TTC549 (cell line): ENCODE data around the gene GLB1L3.

Experiments
- FAIRE-seq: peaks from 2 replicates; lab custom pipeline; 2012; peaks lifted over from hg19 to GRCh38; lab: Jason Lieb, UNC

Gene GLB1L3

DNA sequence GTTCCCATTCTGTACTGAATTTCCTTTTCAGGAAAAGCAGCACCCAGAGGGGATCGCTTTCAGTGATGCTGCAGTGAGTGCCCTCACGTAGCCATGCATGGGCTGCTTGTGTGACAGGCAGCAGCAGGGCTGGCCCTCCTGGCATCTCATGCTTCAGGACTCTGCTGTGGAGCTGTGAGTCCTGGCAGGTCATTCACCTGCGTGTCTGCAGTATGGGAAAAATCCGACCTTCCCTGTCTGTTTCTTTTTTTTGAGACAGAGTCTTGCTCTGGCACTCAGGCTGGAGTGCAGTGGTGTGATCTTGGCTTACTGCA is 69.0 kb downstream of the GLB1L3 start:
- no peak for FAIRE-seq

DNA sequence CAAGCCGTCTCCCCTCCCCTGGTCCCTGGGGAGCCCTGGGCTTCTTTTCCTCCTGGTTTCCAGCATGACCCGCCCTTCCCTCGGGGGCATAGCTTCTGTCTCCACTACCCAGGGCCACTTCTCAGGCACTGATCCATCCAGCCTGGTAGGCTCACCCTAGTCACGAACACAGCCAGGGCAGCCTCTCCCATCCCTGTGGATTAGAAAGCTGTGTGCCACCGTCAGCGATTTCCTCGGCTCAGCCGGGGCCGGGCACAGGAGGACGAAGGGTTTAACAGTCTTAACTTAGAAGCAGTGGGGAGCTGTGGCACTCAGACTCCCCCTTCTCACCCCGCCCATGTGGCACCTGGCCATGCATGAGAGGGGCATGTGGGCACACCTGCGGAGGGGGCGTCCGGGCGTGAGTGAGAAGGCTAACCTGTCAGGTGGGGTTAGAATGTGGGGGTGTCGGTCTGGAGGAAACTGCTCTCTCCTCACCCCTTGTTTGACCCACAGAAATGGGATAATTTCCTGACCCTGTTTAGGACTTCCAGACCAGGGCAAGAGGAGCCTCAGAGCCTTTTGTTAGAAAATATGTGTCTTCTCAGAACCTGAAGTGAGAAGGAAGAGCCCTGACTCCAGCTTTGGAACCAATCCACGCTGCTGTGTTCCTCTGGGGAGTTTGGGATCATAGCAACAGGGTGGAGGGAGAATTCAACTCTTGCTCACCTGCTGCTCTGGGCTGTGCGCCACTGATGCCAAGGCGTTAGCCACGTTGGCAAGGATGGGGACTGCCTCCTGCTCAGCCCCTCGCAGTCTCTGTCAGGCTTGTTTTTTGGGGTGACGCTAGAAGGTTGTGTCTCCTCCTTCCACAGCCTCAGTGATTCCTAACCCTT is 70.2 kb downstream of the GLB1L3 start:
- no peak for FAIRE-seq

DNA sequence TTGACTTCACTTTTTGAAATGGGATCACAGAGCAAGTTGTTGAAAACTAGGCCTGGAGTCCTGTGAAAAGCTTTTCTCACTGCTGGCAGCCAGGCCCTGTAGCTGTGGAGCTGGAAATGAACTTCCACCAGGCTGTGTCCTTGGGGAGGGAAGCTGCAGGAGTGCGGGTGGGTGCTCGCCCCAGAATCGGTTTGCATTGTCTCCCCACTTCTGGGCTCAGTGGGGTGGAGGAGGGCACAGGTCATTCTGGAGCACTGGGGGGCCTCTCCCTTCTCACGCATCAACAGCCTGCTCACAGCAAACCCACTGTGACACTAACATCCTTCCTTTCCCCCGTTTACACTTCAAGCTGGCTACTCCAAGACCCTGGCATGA is 70.8 kb downstream of the GLB1L3 start:
- FAIRE-seq = no peak

DNA sequence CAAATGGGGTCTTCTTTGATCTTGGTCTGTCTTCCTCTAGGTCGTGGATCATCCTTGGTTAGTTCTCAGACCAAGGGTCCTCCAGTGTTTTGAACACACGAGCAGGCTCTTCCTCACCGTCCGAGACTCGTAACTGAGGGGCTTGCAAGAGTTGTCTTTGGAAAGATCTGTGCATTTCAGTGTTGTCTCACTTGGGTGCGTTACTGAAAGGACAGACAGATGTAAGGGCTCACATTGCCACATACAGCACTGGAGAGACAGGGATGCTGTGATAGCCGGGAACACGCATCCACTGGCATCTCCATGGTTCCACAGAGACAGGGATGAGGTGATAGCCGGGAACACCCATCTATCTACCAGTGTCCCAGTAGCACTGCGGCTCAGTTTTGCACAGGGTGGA is 71.3 kb downstream of the GLB1L3 start:
- FAIRE-seq = no peak

DNA sequence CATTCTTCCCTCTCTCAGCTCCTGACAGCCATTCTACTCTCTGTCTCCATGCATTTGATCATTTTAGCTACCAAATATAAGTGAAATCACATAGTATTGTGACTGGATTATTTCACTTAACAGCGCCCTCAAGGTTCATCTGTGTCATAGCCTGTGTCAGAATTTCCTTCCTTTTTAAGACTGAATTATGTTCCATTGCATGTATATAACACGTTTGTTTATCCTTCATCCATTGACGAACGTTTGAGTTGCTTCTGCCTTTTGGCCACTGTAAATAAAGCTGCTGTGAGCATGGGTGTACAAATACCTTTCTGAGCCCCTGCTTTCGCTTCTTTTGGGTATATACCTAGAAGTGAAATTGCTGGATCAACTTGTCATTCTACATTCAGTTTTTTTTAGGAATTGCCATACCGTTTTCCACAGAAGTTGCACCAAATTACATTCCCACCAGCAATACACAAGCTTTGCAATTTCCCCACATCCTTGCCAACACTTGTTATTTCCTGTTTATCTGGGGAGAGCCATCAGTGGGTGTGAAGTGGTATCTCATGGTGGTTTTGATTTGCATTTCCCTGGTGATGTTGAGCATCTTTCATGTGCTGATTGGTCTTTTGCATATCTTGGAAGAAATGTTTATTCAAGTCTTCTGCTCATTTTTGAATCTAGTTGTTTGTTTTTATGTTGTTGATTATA is 73.1 kb downstream of the GLB1L3 start:
- no peak for FAIRE-seq

DNA sequence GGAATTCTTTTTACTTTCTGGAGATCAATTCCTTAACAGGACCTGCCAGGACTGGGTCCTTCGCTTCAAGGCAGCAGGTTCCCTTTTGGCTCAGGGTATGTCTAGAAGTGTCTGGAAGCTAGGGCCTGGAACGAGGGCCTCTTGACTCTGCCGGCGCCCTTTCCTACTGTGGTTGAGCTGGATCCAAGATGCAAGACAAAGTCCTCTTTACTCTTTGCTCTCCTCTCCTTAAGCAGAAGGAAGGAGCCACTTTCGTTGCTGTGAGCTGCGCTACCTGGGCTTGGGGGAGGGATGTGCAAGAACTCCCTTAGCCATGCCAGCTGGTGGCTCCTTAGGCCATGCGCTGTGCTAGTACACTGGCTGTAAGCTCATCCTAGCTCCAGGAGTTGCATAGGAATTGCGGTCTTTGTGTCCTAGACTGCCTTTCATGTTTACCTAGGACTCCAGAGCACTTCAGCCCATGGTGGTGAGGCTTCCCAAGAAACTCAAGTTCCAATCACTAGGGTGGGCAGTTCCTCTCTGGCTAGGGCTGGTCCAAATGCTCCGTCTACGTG is 73.7 kb downstream of the GLB1L3 start:
- no peak for FAIRE-seq

DNA sequence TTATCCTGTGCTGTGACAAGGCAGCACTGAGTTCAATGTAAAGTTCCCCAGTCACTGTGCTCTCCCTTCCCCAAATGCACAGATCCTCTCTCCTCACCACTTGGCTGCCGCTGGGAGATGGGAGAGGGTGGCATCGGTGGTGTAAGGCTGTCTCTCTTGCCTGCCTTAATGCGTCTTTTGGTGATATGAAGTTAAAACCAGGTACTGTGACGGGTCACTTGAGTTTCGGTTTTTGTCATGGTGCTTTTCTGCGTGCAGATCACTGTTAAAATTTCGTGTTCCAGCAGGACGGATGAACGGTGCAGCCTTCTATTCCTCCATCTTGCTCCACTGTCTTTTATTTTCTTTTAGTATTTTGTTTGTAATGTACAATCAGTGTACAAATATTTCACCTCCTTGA is 74.2 kb downstream of the GLB1L3 start:
- FAIRE-seq = no peak

DNA sequence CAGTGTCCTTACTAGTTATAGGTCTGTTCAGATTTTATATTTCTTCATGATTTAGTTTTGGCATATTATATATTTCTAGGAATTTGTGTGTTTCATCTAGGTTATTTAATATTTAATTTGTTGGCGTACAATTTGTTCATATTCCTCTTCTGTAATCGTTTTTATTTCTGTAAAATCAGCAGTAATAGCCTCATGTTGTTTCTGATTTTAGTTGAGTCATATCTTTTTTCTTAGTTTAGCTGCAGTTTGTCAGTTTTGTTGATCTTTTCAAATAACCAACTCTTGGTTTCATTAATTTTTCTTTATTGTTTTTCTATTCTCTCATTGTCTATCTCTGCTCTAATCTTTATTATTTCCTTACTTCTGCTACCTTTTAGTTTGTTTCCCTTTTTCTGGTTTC is 75.9 kb downstream of the GLB1L3 start:
- no peak for FAIRE-seq

DNA sequence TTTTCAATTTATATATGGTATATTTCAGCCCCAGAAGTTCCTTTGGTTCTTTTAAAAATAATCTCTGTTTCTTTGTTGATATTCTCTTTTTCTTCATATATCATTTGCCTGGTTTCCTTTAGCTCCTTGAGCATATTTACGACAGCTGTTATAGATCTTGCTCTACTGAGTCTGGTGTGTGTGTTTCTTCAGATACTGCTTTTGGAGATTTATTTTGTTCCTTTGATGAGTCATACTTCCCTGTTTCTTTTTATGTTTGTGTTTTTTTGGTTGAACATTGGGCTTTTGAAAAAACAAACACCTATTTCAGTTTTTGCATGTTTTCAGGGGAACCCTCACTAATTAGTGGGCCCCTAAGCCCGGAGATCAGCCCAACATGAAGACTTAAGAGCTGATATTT is 79.0 kb downstream of the GLB1L3 start:
- no peak for FAIRE-seq

DNA sequence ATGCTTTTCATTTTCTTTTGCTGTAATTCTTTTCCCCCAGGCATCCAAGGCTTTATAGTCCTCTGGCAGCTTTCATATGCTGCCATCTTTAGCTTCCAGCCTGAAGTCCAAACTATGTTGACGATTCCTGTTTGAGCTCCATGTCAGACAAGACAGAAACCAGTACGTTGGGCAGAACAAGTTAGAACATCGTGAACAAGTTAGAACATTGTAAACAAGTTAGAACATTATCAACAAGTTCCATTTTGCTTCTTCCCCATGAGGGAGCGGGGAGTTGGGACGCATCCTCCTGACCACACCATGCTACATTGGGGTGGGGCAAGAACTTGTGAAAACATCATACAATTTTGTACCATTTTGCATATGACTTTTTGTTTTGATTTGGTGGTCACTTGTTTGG is 79.5 kb downstream of the GLB1L3 start:
- FAIRE-seq = no peak

DNA sequence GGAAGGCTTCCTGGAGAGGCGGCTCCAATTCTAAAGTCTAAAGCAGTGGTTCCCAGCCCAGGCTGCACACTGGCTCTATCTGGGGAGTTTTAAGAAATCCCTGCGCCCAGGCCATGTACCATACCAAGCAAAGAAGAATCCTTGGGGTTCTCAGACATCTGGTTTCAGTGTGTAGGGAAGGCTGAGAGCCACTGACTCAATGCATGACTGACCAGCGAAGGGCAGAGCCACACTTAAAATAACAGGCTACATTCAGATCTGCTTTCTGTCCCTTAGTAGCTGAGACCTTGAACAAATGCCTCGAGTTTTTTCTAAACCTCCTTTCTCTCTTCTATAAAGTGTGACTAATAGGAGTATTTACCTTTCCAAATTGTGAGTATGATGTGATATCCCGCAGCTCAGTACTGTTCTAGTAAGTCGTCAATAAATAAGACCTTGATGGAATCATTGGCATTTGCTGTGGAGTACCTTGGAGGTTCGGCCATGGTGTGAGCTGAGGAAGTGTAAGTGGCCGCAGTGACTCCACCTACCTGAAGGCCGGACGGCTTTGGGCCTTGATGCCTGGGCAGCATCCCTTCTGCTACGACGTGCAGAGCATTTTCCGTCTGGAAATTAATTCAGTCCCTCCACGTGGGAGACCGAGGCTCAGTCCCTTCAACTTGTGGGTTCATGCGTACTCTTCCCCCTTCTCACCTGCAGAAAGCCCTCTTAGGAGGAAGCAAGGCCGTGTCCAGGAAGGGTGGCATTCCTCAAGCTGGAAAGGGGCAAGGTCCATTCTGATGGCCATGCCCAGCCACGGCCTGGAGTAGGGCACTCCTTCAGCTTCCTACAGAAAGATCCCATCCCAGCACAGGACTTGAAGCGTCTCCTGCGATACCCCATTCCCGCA is 80.7 kb downstream of the GLB1L3 start:
- no peak for FAIRE-seq

DNA sequence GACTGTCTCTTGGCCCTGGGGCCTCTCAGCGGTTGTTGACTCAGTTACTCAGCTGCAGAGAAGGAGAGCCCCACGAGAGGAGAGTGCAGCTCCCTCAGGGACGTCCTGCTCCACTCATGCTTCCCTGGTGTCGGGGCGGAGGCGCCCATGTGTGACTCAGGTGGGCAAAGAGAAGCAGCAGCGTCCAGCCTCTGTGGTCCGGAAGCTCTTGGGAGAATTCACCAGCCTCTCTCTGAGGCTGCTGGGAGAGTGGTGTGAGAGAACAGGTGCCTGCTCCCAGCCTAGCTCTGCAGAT is 81.3 kb downstream of the GLB1L3 start:
- FAIRE-seq = no peak

DNA sequence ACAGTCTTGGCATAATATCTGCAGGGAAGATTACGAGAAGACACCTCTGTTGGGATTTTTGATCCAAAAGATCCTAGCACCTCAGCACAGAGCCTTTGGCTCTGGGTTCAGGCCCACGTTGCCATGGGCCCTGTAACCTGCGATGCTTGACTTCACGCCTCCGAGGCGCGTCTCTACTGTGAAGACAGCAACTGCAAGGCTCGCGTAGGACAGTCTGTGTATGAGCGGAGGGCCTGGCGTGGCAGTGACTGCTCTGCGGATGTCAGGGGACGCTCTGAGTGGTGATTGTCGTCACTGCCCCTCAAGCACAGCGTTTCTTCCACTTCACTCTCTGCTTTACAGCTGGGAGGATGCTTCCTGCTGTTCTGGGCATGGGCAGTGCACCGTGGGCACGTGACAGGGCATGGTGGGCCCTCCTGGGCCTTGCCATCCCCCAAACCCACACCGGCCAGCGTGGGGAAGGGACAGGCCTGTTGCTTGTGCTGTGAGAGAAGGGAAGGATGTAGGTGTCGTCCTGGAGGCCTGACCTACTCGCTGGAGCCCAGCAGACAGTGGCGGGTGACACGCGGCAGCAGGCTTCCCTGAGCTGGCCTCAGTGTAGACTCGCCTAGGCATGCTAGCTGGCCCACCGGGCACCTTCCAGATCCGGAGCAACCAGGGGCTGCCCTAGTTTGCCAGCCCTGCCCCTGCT is 82.1 kb downstream of the GLB1L3 start:
- FAIRE-seq = no peak

DNA sequence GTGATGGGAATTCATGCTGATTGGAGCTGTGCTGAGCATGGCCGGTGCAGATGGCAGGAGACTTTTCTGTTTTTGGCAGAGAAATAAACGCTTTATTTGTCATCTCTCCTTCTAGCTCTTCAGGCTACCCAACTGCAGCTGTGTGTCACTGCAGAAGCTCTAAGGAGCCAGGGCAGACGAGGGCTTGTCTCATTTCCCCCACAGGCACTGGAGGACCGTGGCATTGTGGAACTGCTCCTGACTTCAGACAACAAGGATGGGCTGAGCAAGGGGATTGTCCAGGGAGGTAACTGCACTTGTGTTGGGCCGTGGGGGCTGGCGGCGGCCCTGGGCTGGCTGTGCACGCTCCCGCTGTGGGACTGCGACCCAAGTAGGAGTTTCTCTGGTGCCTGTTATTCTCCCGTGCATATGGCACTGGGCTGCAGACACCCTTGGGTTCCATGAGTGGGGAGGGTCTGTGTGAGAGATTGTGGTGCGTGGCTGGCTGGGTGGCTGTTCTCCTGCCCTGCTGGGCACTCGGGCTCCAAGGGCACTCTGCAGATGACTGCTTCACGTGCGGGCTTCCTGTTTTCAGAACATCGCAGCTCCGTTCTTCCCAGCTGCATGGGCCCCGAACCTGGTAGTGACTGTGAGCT is 82.8 kb downstream of the GLB1L3 start:
- no peak for FAIRE-seq

DNA sequence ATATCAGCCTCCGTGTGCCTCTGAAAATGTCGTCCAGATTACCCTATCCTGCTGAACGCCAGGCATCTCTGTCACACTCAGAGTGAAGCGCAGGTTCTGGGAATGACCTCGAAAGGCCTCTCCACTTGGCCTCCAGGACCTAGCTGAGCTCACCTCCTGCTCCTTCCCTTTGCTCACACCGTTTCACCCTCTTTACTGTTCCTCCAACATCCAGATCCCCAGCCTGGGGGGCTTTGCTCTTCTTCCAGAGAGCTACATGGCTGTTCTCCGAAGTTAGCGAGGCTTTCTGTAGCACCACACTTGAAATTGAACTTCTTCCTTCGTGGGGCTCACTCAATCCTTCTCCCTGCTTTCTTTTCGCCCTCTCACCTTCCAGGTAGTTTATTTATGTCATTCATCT is 83.5 kb downstream of the GLB1L3 start:
- no peak for FAIRE-seq

DNA sequence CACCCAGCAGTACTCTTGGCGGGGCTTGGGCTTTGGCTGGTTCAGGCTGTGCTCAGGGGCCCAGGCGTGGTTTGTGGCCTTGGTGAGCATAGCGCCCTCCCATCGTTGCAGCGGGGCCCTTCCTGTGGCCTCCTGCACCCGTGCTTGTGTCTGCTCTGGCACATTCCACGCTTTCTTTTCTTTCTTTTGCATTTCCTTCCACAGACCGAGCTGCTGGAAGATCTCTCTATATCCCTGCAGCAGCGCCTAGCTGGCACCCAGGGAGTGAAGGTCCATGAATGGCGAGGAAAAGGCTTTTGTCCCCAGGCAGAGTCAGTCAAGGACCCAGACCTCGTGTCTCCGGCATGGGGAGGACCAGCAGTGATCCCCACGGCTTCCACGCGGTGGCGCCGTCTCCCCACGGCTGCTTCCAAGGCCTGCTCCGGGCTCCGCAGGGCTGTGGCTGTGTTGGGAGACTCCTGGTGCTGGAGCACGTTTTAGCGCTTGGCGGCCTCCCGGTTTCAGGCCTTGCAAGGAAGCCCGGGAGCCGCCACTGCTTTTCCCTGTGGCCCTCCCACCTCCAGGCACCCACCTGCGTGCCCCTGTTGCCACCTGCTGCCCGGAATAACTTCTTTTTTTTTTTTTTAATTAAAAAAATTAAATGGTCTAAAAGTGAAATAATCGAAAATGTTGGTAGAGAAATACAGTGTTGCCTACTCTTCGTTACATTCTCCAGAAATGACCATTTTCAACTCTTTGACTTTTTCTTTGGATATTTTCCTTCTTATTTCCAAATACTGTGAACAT is 84.1 kb downstream of the GLB1L3 start:
- no peak for FAIRE-seq

DNA sequence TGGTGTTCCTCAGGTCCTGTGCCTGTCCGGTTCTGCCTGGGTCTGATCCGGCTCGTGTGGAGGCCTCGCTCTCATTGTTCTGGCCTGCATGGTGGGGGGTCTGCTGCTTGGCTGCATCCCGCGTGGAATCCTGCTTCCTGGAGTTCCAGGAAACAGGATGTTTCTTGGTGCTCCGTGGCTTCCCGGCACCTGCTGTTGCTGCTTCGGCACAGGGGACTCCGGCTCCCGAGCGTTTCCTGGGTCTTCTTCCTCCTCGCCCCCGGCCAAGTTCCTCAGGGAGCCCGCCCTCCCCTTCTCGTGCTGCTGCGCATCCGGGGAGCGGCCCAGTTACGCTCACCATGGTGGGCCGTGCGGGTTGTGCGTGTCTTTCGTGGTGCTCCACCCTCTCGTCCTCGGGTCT is 85.5 kb downstream of the GLB1L3 start:
- no peak for FAIRE-seq

DNA sequence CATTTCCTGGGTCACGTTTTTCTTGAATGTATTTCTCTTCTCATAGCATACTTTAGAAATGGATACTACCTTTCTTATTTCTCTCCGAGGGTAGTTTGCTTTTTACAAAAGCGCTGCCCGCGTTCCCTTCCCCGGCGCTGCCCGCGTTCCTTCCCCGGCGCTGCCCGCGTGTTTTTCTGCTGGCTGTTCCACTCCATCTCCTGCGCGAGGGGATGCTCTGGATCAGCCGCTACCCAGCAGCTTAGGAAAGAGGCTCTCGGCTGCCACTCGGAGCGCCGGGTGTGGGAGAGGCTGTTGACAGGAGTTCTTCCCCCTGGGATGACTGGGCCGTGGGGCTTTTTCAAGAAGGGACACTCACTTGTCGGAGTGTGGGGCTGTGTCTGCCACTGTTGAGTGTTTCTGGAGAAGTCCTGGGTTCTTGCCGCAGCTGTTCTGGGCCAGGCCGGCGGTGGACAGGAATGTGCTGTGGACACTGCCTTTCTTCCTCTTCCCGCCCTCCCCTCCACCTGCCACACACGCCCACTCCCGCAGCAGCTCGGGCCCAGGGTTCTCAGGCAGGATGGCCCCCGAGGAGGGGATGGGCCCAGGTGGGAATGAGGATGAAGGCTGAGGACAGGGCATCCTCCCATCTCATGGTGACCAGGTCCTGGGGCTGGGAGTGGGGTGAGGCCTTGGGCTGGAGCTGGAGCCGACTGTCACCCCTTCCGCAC is 86.2 kb downstream of the GLB1L3 start:
- FAIRE-seq = no peak

DNA sequence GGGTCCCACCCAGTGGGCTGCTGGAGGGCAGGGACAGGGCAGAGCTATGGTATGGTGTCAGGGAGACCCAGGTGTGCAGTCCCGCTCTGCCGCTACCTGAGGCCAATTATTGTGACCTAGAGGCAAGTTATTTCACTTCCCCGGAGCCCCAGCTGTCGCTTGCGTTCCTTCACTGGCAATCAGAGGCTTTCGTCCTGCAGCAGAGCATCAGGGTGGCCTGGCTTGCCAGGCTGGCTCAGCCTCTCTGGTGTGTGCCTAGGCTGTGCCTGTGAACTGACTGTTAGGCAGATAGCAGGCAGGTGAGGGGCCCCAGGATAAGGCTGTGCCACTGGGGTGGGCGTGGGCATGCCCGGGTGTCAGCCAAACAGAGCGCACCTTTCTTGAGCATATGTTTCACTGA is 87.0 kb downstream of the GLB1L3 start:
- no peak for FAIRE-seq

DNA sequence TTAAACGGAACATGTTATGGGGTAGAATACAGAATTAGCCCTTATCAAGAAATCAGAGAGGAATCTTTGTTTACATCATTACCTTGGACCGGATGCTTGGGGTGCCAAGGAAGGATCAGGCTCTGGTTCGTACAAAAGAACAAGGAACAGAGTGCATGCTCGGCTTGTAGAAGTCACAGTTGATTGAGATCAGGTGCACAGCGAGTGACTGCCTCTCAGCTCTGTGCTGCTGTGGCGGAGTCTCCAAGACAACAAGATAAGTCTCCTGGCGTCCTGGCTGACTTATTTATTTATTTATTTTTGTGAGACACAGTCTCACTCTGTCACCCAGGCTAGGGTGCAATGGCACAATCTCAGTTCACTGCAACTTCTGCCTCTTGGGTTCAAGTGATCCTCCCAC is 87.4 kb downstream of the GLB1L3 start:
- FAIRE-seq = no peak
